ENCODE measurements around the gene NUP214. TPM values are rescaled to one million over a fixed set of nuclear protein-coding genes. Genes with fewer than 3 reads are reported as not detected.
"Not testable (repeated sequence)": the region's sequence is repeated elsewhere in the genome, so short reads cannot be mapped to it uniquely, and the experiment has no call there.

The NUP214 gene
- total RNA-seq, 1 donor from 2014 or later = 30.5 TPM

GRCh38 chr9:131181091-131181681, 55.8 kb downstream of the NUP214 start:
- Histone ChIP-seq H3K4me3 (ENCODE audit: low read depth, low read length) (no peak overlapping the region), H3K36me3 (ENCODE audit: control insufficient read depth, insufficient read depth, low read length) (no peaks in the 10 kb centered on the region), H3K27me3 (ENCODE audit: control insufficient read depth, insufficient read depth, low read length) (no peaks in the 10 kb centered on the region)
- DNase-seq (ENCODE audit: low read depth) = no peak
- no peak for TF ChIP-seq CTCF (IDR thresholded peaks at IDR 0.05; ENCODE audit: insufficient read depth, low read length, poor library complexity, severe bottlenecking)

GRCh38 chr9:131185924-131186323, 60.5 kb downstream of the NUP214 start:
- Histone ChIP-seq H3K27me3 (ENCODE audit: control insufficient read depth, insufficient read depth, low read length) (no peaks in the 10 kb centered on the region), H3K4me3 (ENCODE audit: low read depth, low read length) (no peak overlapping the region), H3K36me3 (ENCODE audit: control insufficient read depth, insufficient read depth, low read length) (no peaks in the 10 kb centered on the region)
- DNase-seq (ENCODE audit: low read depth) = no peak
- no peak for TF ChIP-seq CTCF (IDR thresholded peaks at IDR 0.05; ENCODE audit: insufficient read depth, low read length, poor library complexity, severe bottlenecking)

GRCh38 chr9:131186622-131187021, 61.2 kb downstream of the NUP214 start:
- no peak for DNase-seq (ENCODE audit: low read depth)
- Histone ChIP-seq H3K4me3 (ENCODE audit: low read depth, low read length) (no peak overlapping the region), H3K36me3 (ENCODE audit: control insufficient read depth, insufficient read depth, low read length) (no peaks in the 10 kb centered on the region), H3K27me3 (ENCODE audit: control insufficient read depth, insufficient read depth, low read length) (no peaks in the 10 kb centered on the region)
- TF ChIP-seq CTCF (IDR thresholded peaks at IDR 0.05; ENCODE audit: insufficient read depth, low read length, poor library complexity, severe bottlenecking) = no peak

GRCh38 chr9:131187957-131188356, 62.6 kb downstream of the NUP214 start:
- no peak for TF ChIP-seq CTCF (IDR thresholded peaks at IDR 0.05; ENCODE audit: insufficient read depth, low read length, poor library complexity, severe bottlenecking)
- Histone ChIP-seq H3K4me3 (ENCODE audit: low read depth, low read length) (no peak overlapping the region), H3K36me3 (ENCODE audit: control insufficient read depth, insufficient read depth, low read length) (no peaks in the 10 kb centered on the region), H3K27me3 (ENCODE audit: control insufficient read depth, insufficient read depth, low read length) (no peaks in the 10 kb centered on the region)
- no peak for DNase-seq (ENCODE audit: low read depth)

- no peak for DNase-seq (ENCODE audit: low read depth)
- Histone ChIP-seq H3K27me3 (ENCODE audit: control insufficient read depth, insufficient read depth, low read length) (no peaks in the 10 kb centered on the region), H3K4me3 (ENCODE audit: low read depth, low read length) (no peak overlapping the region), H3K36me3 (ENCODE audit: control insufficient read depth, insufficient read depth, low read length) (no peaks in the 10 kb centered on the region)
- no peak for TF ChIP-seq CTCF (IDR thresholded peaks at IDR 0.05; ENCODE audit: insufficient read depth, low read length, poor library complexity, severe bottlenecking)
Measured at GRCh38 chr9:131188976-131189375, 63.6 kb downstream of the NUP214 start.

GRCh38 chr9:131190191-131190590, 64.8 kb downstream of the NUP214 start:
- no peak for TF ChIP-seq CTCF (IDR thresholded peaks at IDR 0.05; ENCODE audit: insufficient read depth, low read length, poor library complexity, severe bottlenecking)
- Histone ChIP-seq H3K4me3 (ENCODE audit: low read depth, low read length) (no peak overlapping the region), H3K36me3 (ENCODE audit: control insufficient read depth, insufficient read depth, low read length) (no peaks in the 10 kb centered on the region), H3K27me3 (ENCODE audit: control insufficient read depth, insufficient read depth, low read length) (no peaks in the 10 kb centered on the region)
- no peak for DNase-seq (ENCODE audit: low read depth)

GRCh38 chr9:131191032-131191431, 65.6 kb downstream of the NUP214 start:
- DNase-seq (ENCODE audit: low read depth); H3K36me3 ChIP-seq (ENCODE audit: control insufficient read depth, insufficient read depth, low read length): not testable (repeated sequence)

More at GRCh38 chr9:131191032-131191431, 65.6 kb downstream of the NUP214 start:
- not testable (repeated sequence) for H3K4me3 ChIP-seq (ENCODE audit: low read depth, low read length); H3K27me3 ChIP-seq (ENCODE audit: control insufficient read depth, insufficient read depth, low read length)

Measured in kidney epithelial cell (primary cell).